ENCODE measurements around the gene CCDC27. TPM values are rescaled to one million over a fixed set of nuclear protein-coding genes. Genes with fewer than 3 reads are reported as not detected.

Gene CCDC27
- total and polyA plus RNA-seq, 2 of the 8 experiments (the other 6 are each of a cell fraction or from before 2014, with no cell fraction given) = 0.15 TPM; not detected in 1

- no peak for TF ChIP-seq SIN3A (conservative IDR thresholded peaks at IDR 0.05 in 1 of 2, IDR thresholded peaks at IDR 0.05 in 1 of 2; ENCODE audit: low read depth in 1 of 2, low read length in 2 of 2)
Observed at GRCh38 chr1:3745590-3746381, 6.5 kb upstream of the CCDC27 start (continued).

Data from H1 (cell line).